ENCODE measurements around the gene RAB27B. TPM values are rescaled to one million over a fixed set of nuclear protein-coding genes. Genes with fewer than 3 reads are reported as not detected.

The RAB27B gene
- total RNA-seq, 1 donor from 2014 or later = 0.11 TPM

- H3K27ac ChIP-seq = no peak overlapping the region
- H3K9me3 ChIP-seq = no peaks in the 10 kb centered on the region
- no peaks in the 10 kb centered on the region for H3K36me3 ChIP-seq
- intact Hi-C loops (cut with DNase I) = no loop called here
- no peaks in the 10 kb centered on the region for H3K4me1 ChIP-seq
- DNase-seq (ENCODE audit: low spot score in 2 of 2) = no peak
- H3K4me3 ChIP-seq = no peak overlapping the region
- no peak for TF ChIP-seq CTCF (IDR thresholded peaks at IDR 0.05)
- no peaks in the 10 kb centered on the region for H3K27me3 ChIP-seq
Observed at GRCh38 chr18:54787121-54787520, 41.2 kb upstream of the RAB27B start.

GRCh38 chr18:54787616-54788015 lies 40.7 kb upstream of the RAB27B start:
- TF ChIP-seq CTCF (IDR thresholded peaks at IDR 0.05) = no peak
- no peak for DNase-seq (ENCODE audit: low spot score in 2 of 2)
- intact Hi-C loops (cut with DNase I) = no loop called here

GRCh38 chr18:54790109-54790508 lies 38.2 kb upstream of the RAB27B start:
- no peak for TF ChIP-seq CTCF (IDR thresholded peaks at IDR 0.05)
- Histone ChIP-seq H3K9me3 (no peaks in the 10 kb centered on the region), H3K4me1 (no peaks in the 10 kb centered on the region), H3K27me3 (no peaks in the 10 kb centered on the region), H3K36me3 (no peaks in the 10 kb centered on the region), H3K27ac (no peak overlapping the region), H3K4me3 (no peak overlapping the region)
- DNase-seq (ENCODE audit: low spot score in 2 of 2) = no peak
- intact Hi-C loops (cut with DNase I) = no loop called here

More at GRCh38 chr18:54787616-54788015, 40.7 kb upstream of the RAB27B start:
- H3K27ac ChIP-seq = no peak overlapping the region
- H3K36me3 ChIP-seq = no peaks in the 10 kb centered on the region
- no peaks in the 10 kb centered on the region for H3K9me3 ChIP-seq
- no peaks in the 10 kb centered on the region for H3K4me1 ChIP-seq
- H3K4me3 ChIP-seq = no peak overlapping the region
- H3K27me3 ChIP-seq = no peaks in the 10 kb centered on the region

- no peaks in the 10 kb centered on the region for H3K36me3 ChIP-seq
- no peaks in the 10 kb centered on the region for H3K27me3 ChIP-seq
- no peak overlapping the region for H3K4me3 ChIP-seq
- H3K4me1 ChIP-seq = no peaks in the 10 kb centered on the region
- no peak overlapping the region for H3K27ac ChIP-seq
- TF ChIP-seq CTCF (IDR thresholded peaks at IDR 0.05) = no peak
- intact Hi-C loops (cut with DNase I) = no loop called here
- no peak for DNase-seq (ENCODE audit: low spot score in 2 of 2)
- H3K9me3 ChIP-seq = no peaks in the 10 kb centered on the region
Observed at GRCh38 chr18:54791657-54792056, 36.6 kb upstream of the RAB27B start.

GRCh38 chr18:54792079-54792478 lies 36.2 kb upstream of the RAB27B start:
- no peak for TF ChIP-seq CTCF (IDR thresholded peaks at IDR 0.05)
- H3K4me1 ChIP-seq = no peaks in the 10 kb centered on the region
- H3K27me3 ChIP-seq = no peaks in the 10 kb centered on the region
- no peak overlapping the region for H3K4me3 ChIP-seq
- no peak overlapping the region for H3K27ac ChIP-seq
- intact Hi-C loops (cut with DNase I) = no loop called here
- H3K36me3 ChIP-seq = no peaks in the 10 kb centered on the region
- DNase-seq (ENCODE audit: low spot score in 2 of 2) = no peak
- H3K9me3 ChIP-seq = no peaks in the 10 kb centered on the region

GRCh38 chr18:54794823-54795222 lies 33.5 kb upstream of the RAB27B start:
- intact Hi-C loops (cut with DNase I) = no loop called here
- Histone ChIP-seq H3K27me3 (no peaks in the 10 kb centered on the region), H3K4me3 (no peak overlapping the region), H3K36me3 (no peaks in the 10 kb centered on the region), H3K9me3 (no peaks in the 10 kb centered on the region), H3K27ac (no peak overlapping the region), H3K4me1 (no peaks in the 10 kb centered on the region)
- no peak for TF ChIP-seq CTCF (IDR thresholded peaks at IDR 0.05)
- no peak for DNase-seq (ENCODE audit: low spot score in 2 of 2)
